GM18519 (cell line): ENCODE measurements around the gene FRY.

Experiments
- ATAC-seq: cut with Tn5 transposase; IDR thresholded peaks from one replicate; pipeline ENCODE4 v1.9.1; 2021; ENCODE audit warnings: mild to moderate bottlenecking, moderate library complexity; ENCODE audit not compliant: unreplicated experiment, low FRiP score

FRY gene

DNA sequence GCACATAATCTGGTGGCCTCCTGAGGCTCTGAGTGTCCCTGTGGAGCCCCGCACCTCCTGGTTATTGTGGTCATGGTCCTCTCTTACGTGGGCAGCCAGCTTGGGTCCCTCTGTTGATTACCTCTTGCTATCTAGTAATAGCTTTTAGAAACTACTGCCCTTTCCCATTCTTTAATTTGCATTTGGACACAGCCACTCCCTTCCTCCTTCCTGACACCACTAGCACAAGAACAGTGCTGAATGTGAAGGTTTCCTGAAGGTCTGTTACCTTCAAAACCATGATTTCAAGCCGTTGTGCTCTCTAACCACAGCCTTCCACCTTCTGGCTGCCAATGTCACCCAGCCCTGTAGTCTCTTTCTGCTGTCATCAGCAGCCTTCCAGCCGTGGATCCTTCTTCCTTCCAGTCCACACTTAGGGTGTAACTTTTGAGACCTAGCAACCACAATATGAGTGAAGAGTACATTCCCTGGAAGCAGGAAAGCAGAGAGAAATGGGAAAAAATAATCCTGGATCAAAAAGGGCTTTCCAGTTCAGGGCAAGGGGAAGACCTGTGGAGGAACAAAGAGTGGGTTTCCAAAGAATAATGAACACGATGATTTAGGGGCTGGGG lies 130.9 kb downstream of the FRY start:
- no peak for ATAC-seq

GRCh38 chr13:32164622-32165268 lies 133.2 kb downstream of the FRY start:
- no peak for ATAC-seq

DNA sequence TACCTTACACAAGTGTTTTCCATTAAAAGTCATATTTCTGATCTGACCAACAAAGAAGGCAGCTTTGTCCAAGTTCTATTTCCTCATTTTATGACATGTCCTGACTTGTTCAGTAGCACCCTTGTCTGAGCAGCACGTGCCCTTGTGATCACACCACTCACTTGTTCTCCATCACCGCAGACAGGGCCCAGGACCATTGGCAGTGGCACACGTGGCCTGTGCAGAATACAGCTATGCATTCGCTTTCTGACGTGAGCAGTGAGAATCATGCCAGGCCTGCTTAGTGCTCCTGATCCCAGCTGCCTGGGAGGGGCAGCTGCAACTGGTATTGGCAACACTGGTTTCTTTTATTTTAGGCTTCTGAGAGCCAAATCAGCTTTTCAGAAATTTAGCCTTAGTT lies 134.2 kb downstream of the FRY start:
- ATAC-seq = no peak

- ATAC-seq = no peak
Measured at GRCh38 chr13:32168131-32168530, 136.6 kb downstream of the FRY start.

DNA sequence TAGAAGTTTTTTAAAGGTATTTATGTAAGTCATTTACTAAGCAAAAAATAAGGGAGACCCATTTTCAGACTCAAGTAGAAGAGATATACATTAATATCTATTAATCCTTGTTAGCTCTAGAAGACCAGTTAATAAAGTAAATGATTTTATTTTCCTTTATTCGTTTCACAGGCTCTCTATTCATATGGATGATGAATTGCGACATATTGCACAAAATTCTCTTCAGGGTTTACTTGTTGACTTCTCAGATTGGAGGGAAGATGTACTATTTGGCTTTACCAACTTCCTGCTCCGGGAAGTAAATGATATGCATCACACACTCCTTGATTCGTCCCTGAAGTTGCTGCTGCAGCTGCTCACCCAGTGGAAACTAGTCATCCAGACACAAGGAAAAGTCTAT lies 139.3 kb downstream of the FRY start:
- ATAC-seq = no peak

DNA sequence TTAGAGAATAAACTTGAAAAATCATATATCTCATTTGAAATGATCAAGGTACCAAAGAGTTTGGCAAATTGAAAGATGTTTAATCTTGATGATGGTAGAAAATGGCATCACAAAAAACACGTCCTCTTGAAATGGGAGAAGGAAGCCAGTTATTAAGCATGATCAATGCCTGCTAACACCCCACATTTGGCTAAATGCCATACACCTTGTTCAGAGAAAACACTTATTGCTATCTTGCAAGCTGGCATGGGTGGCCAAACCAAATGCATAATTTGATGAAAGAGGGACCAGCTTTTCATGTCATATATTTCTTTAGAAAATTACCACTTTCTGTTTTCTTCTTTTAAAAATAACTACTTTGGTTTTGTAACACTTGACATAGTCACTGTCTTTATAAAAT lies 142.3 kb downstream of the FRY start:
- no peak for ATAC-seq

GRCh38 chr13:32174366-32174765 lies 142.8 kb downstream of the FRY start:
- no peak for ATAC-seq

DNA sequence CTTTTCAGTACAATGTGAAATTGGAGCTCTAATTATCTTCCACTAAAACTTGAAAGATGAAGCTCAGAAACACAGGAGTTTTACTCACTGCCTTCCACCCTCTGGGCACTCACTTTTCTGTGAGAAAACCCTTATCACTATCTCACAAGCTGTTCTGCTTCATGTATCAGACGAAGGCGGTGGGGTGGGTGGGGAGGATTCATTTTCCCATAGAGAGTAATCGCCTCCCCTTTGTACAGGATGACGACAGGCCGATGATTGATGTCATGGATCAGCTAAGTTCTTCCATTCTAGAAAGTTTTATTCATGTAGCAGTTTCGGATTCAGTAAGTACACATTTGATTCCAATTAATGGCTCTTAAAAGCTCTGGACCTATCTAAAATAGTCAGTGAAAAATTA lies 143.7 kb downstream of the FRY start:
- no peak for ATAC-seq

DNA sequence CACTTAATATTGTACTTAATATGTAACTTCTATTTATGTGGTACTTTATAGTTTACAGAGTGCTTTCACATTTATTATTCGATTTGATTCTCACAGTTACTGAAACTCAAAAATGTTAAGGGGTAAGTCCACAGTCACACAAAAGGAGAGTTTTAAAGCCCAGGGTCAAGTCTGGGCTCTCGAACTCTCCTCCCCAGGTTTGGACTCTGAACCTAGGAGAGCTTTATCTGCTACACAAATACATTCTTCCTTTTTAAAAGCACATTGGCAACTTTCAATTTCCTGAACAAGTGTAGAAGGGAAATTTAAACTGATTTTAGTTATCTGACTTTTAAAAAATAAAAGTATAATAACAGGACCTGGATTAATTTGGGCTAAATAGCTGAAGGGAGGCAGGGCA lies 144.4 kb downstream of the FRY start:
- no peak for ATAC-seq

GRCh38 chr13:32176696-32177095 lies 145.1 kb downstream of the FRY start:
- ATAC-seq = no peak

- ATAC-seq = no peak
Measured at GRCh38 chr13:32178763-32179162, 147.2 kb downstream of the FRY start.

DNA sequence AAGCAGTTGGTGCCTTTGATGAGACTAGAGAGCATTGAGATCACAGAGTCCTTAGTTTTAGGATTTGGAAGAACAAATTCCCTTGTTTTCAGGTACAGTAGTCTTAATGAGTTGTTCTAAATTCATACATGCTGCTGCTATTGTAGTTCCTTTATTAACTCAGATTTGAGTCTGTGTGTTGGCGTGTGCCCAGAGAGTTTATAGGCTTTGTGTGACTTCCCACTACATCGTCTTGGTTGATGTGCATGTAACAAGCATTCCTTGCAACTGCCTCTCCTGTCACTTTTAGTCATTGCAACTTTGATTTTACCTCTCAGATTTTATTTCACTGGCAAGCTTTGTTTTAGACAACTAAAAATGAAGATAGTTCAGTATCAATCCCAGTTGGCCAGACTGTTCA lies 148.1 kb downstream of the FRY start:
- no peak for ATAC-seq

- no peak for ATAC-seq
Measured at GRCh38 chr13:32187651-32188050, 156.1 kb downstream of the FRY start.

DNA sequence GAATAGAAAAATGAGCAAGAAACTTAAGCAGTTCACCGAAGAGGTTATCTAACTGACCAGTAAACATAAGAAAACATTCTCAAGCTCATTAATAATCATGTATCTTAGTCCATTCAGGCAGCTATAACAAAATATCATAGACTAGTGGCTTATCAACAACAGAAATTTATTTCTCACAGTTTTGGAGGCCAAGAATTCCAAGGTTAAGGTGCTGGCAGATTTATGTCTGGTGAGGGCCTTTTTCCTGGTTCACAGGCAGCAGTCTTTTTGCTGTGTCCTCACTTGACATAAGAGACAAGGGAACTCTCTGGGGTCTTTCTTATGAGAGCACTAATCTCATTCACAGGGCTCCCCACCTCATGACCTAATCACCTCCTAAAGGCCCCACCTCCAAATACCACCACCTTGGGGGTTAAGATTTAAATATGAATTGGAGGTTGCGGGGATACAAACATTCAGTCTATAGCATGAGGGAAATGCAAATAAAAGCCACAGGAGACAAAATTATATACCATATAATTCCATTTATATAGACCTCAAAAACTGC lies 160.0 kb downstream of the FRY start:
- no peak for ATAC-seq

DNA sequence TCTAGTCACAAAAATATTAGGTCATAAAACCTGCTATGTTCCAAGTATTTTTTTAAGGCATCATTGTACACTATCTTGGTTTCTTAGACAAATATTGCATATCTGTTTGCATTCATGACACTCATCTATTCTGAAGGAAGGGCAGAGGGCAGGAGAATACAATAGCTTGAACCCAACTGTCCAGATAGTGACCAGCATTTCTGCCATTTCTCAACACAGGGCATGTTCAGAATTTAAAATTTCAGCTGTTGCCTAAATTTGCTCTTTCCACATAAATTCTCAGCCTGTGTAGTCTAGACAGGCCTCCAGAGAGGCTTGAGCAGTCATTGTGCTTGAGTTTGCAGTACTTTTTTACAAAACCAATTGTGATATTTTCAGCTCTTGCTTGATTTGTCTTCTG lies 164.1 kb downstream of the FRY start:
- ATAC-seq = no peak

GRCh38 chr13:32199168-32199567 lies 167.6 kb downstream of the FRY start:
- no peak for ATAC-seq

DNA sequence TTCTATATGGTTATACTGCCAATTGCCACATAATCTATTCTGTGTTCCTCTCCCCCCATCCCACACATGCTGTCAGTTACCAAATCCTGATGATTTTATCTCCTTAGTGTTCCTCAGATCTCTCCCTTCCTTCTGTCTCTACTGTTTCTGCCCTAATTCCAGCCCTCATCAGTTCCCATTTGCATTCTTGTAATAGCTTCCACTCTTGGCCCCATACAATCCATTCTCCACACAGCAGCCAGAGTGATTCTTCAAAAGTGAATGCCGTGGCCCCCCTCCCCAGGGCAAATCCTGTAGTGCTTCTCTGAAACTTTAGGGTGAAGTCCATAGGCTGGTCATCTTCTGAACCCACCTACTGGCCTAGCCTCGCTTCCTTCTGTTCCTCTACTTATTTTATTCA lies 169.2 kb downstream of the FRY start:
- ATAC-seq = no peak

- ATAC-seq = no peak
Measured at GRCh38 chr13:32201809-32202208, 170.2 kb downstream of the FRY start.

GRCh38 chr13:32202268-32202667 lies 170.7 kb downstream of the FRY start:
- ATAC-seq = no peak

GRCh38 chr13:32203221-32203620 lies 171.6 kb downstream of the FRY start:
- no peak for ATAC-seq

DNA sequence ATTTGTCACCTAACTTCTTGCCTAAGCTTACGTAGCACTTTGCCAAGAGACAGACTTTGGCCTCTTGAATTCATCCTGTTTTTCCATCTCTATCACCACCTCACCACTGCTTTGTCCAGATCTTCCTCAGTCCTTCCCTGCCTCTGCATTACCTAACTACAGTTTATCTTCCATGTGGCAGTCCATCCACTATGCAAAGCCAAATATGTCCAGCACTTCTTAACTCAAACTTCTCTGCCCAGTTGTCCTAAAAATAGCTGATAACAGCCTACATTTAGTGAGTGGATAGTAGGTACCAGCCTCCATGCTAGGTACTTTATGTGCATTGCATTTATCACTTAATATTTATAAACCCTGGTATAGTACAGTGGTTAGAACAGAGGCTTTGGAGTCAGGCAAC lies 172.2 kb downstream of the FRY start:
- ATAC-seq = no peak

DNA sequence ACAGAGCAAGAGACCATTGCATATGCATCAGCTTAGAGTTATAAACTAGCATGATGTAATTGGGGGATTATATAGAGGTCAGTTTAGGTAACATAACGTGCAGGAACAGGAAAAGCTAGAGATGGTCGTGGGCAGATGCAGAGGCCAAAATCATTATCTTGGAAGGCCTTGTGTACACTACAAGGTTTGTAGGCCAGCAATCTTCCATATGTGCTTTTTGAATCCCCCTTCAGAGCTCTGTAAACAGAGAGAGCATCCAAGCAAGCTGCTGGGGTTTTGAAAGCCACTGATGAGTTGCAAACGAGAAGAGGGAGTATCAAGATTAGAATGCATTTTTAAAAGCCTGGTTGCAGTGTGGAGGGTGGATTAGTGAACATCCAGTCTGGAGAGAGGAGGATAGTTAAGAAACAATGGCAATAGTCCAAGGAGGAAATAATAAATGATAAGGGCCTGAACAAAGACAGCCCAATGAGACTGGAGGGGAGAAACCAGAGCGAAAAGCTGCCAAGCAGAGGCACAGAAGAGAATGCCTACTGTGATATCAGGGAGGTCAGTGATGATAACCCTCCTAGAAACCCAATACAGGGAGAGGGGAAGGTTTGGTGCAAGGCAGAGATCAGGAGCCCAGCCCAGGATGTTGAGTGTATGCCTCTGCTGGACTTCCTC lies 174.0 kb downstream of the FRY start:
- ATAC-seq = no peak
